Peyer's patch (tissue), 4 donors: ENCODE data around the gene FTCDNL1. TPM values are rescaled to one million over a fixed set of nuclear protein-coding genes. Genes with fewer than 3 reads are reported as not detected.

ENCODE experiments used
- DNase-seq, 3 donors: peaks; one replicate each; pipeline ENCODE4 v3.0.0-alpha.2; 2017 to 2019
- H3K27ac ChIP-seq, 4 donors: fragments of 200-600 bp; sonication (generic); one replicate each; pipeline ENCODE4 v1.5.1; 2016 to 2019
- H3K27me3 ChIP-seq, 2 donors: fragments of 200-600 bp; sonication (generic); one replicate each; pipeline ENCODE4 v1.5.1; 2019
- H3K36me3 ChIP-seq, 3 donors: fragments of 200-600 bp; sonication (generic); one replicate each; pipeline ENCODE4 v1.5.1; 2016 to 2019
- H3K4me1 ChIP-seq, 4 donors: fragments of 200-600 bp; sonication (generic); one replicate each; pipeline ENCODE4 v1.5.1; 2016 to 2019
- H3K4me3 ChIP-seq, 4 donors: fragments of 200-600 bp; sonication (generic); 1 replicate in 3 of 4; 2 replicates in 1 of 4; pipeline ENCODE4 v1.5.1; 2016 to 2019; ENCODE audit warnings: mild to moderate bottlenecking in 1 of 4
- H3K9me3 ChIP-seq, 4 donors: fragments of 200-600 bp; sonication (generic); one replicate each; pipeline ENCODE4 v1.5.1; 2016 to 2019; ENCODE audit warnings: mild to moderate bottlenecking in 1 of 4
- CTCF ChIP-seq, 6 experiments: fragments of 450-650 bp in 4 of 6; fragments of 200-600 bp in 2 of 6; sonication (generic) in 1 of 6; IDR thresholded peaks; one replicate each; pipeline ENCODE4 v1.5.1; 2017 to 2019; ENCODE audit warnings: antibody characterized with exemption in 6 of 6, mild to moderate bottlenecking in 3 of 6, moderate library complexity in 1 of 6
- POLR2A ChIP-seq, 2 donors: fragments of 450-650 bp; IDR thresholded peaks; one replicate each; pipeline ENCODE4 v1.5.1; 2017; ENCODE audit warnings: antibody characterized with exemption in 2 of 2, mild to moderate bottlenecking in 2 of 2, moderate library complexity in 2 of 2
- total RNA-seq, 4 donors: library from RNA; depleted of rRNA; stranded (reverse); fragments of >200 nt; gene quantifications; one replicate each; pipeline ENCODE4 v1.1.0, GENCODE V29; 2016

Gene FTCDNL1
- total RNA-seq, 4 donors from 2014 or later = 1.4 to 1.9 (median 1.7) TPM; not detected in 1

- DNase-seq = no peak
- H3K4me3 ChIP-seq = no peak overlapping the region
- no peaks in the 10 kb centered on the region for H3K9me3 ChIP-seq
- no peaks in the 10 kb centered on the region for H3K27me3 ChIP-seq
- H3K36me3 ChIP-seq = no peaks in the 10 kb centered on the region
- no peak overlapping the region for H3K27ac ChIP-seq
- no peak for TF ChIP-seq CTCF (IDR thresholded peaks at IDR 0.05)
- no peak for TF ChIP-seq POLR2A (IDR thresholded peaks at IDR 0.05)
- H3K4me1 ChIP-seq = no peaks in the 10 kb centered on the region
These were observed 17.6 kb upstream of the FTCDNL1 start for GRCh38 chr2:199868431-199869226.

DNA sequence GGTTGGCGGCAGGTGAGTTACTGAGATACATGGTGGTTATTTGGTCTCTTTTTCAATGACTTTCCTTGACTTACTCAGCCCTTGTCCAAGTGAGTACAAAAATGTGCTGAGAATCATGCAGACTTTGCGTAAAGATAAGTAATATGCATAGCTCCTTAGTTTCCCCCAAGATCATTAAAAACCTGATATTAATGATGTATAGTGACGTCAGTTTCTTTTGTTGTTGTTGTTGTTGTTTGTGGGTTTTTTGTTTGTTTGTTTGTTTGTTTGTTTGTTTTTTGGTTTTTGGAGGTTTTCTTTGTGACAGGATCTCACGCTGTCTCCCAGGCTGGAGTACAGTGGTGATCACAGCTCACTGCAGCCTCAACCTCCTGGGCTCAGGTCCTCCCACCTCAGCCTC lies 14.9 kb upstream of the FTCDNL1 start:
- Histone ChIP-seq H3K4me3 (no peak overlapping the region), H3K4me1 (no peaks in the 10 kb centered on the region), H3K27me3 (no peaks in the 10 kb centered on the region), H3K9me3 (no peaks in the 10 kb centered on the region), H3K36me3 (no peaks in the 10 kb centered on the region), H3K27ac (no peak overlapping the region)
- no peak for TF ChIP-seq POLR2A (IDR thresholded peaks at IDR 0.05)
- no peak for TF ChIP-seq CTCF (IDR thresholded peaks at IDR 0.05)
- no peak for DNase-seq

GRCh38 chr2:199862788-199863187 lies 11.8 kb upstream of the FTCDNL1 start:
- Histone ChIP-seq H3K27ac (no peak overlapping the region), H3K36me3 (no peaks in the 10 kb centered on the region), H3K4me1 (no peaks in the 10 kb centered on the region), H3K9me3 (no peaks in the 10 kb centered on the region), H3K27me3 (no peaks in the 10 kb centered on the region), H3K4me3 (no peak overlapping the region)
- no peak for TF ChIP-seq POLR2A (IDR thresholded peaks at IDR 0.05)
- no peak for TF ChIP-seq CTCF (IDR thresholded peaks at IDR 0.05)
- no peak for DNase-seq

- H3K9me3 ChIP-seq = no peaks in the 10 kb centered on the region
- no peaks in the 10 kb centered on the region for H3K36me3 ChIP-seq
- H3K4me1 ChIP-seq = no peaks in the 10 kb centered on the region
- no peak overlapping the region for H3K27ac ChIP-seq
- no peak for TF ChIP-seq POLR2A (IDR thresholded peaks at IDR 0.05)
- peak; percentile 11 to 56 (median 40) for TF ChIP-seq CTCF (IDR thresholded peaks at IDR 0.05)
- H3K27me3 ChIP-seq = no peaks in the 10 kb centered on the region
- no peak overlapping the region for H3K4me3 ChIP-seq
- DNase-seq = no peak
These were observed 10.3 kb upstream of the FTCDNL1 start for GRCh38 chr2:199861132-199861774.

- Histone ChIP-seq H3K4me3 (no peak overlapping the region), H3K27me3 (no peaks in the 10 kb centered on the region), H3K4me1 (peaks cover 0 to 3% (median 0%) of the 10 kb centered on the region in 4 donors), H3K9me3 (no peaks in the 10 kb centered on the region), H3K36me3 (no peaks in the 10 kb centered on the region), H3K27ac (no peak overlapping the region)
- no peak for TF ChIP-seq CTCF (IDR thresholded peaks at IDR 0.05)
- no peak for TF ChIP-seq POLR2A (IDR thresholded peaks at IDR 0.05)
- DNase-seq = no peak
These were observed 4.8 kb upstream of the FTCDNL1 start for GRCh38 chr2:199855812-199856211.
